ENCODE data around the gene MICAL2. TPM values are rescaled to one million over a fixed set of nuclear protein-coding genes. Genes with fewer than 3 reads are reported as not detected.

Gene MICAL2
- total and polyA plus RNA-seq, 2 of the 13 experiments (the other 11 are each of a cell fraction or from before 2014, with no cell fraction given), result 0.78 to 1.1 TPM

- no peak for TF ChIP-seq ZNF576 (CRISPR knock-in tag; IDR thresholded peaks at IDR 0.05)
- TF ChIP-seq ELF1 (CRISPR knock-in tag; IDR thresholded peaks at IDR 0.05), result no peak
- TF ChIP-seq SMAD9 (CRISPR knock-in tag; IDR thresholded peaks at IDR 0.05), result no peak
- no peak for TF ChIP-seq TFDP1 (CRISPR knock-in tag; IDR thresholded peaks at IDR 0.05; ENCODE audit: borderline replicate concordance)
- TF ChIP-seq IRF9 (CRISPR knock-in tag; IDR thresholded peaks at IDR 0.05; ENCODE audit: borderline replicate concordance), result no peak
- TF ChIP-seq TOE1 (CRISPR knock-in tag; IDR thresholded peaks at IDR 0.05), result no peak
Observed at GRCh38 chr11:12177739-12178338, 67.4 kb downstream of the MICAL2 start (continued).

- H3K9ac ChIP-seq (ENCODE audit: insufficient read depth, low read depth, low read length), result no peak overlapping the region
- intact Hi-C loops (cut with micrococcal nuclease; ENCODE audit: unreplicated experiment), result no loop called here
Observed at GRCh38 chr11:12179019-12179418, 68.6 kb downstream of the MICAL2 start.

More at GRCh38 chr11:12179019-12179418, 68.6 kb downstream of the MICAL2 start:
- no peak for TF ChIP-seq ZNF142 (CRISPR knock-in tag; IDR thresholded peaks at IDR 0.05)
- TF ChIP-seq ZNF709 (CRISPR knock-in tag; IDR thresholded peaks at IDR 0.05), result no peak
- TF ChIP-seq ZNF549 (CRISPR knock-in tag; IDR thresholded peaks at IDR 0.05), result no peak
- no peak for TF ChIP-seq ZNF557 (CRISPR knock-in tag; IDR thresholded peaks at IDR 0.05)
- TF ChIP-seq ZNF740 (CRISPR knock-in tag; IDR thresholded peaks at IDR 0.05), result no peak
- Histone ChIP-seq H4K20me1 (ENCODE audit: insufficient read depth, low read length) (no peaks in the 10 kb centered on the region), H3K9me3 (ENCODE audit: low read length) (no peaks in the 10 kb centered on the region), H3K4me2 (ENCODE audit: low read depth, low read length) (no peak overlapping the region), H3K36me3 (replicated peaks in 1 of 2; ENCODE audit: control insufficient read depth in 1 of 2, insufficient read depth in 2 of 2, low read length in 2 of 2) (no peaks in the 10 kb centered on the region), H3K27me3 (ENCODE audit: control insufficient read depth in 1 of 2, insufficient read depth in 2 of 2, low read length in 2 of 2) (no peaks in the 10 kb centered on the region), H3K79me2 (ENCODE audit: insufficient read depth, low read length) (no peaks in the 10 kb centered on the region), H3K27ac (ENCODE audit: extremely low read length, insufficient read depth, low read length) (no peak overlapping the region), H3K4me1 (ENCODE audit: insufficient read depth, low read length) (0 out of 2 replicates have a peak, but pooled peaks cover 7% of the 10 kb centered on the region), H3K4me3 (replicated peaks in 1 of 3; ENCODE audit: insufficient read depth in 1 of 3, low read depth in 2 of 3, low read length in 3 of 3) (no peak overlapping the region), H2AFZ (ENCODE audit: low read length) (no peak overlapping the region)
- ChIA-PET POLR2A (no interaction called here), CTCF (ENCODE audit: low intra/inter-chr PET ratio, low total read pairs) (no interaction called here)
- ATAC-seq, result no peak
- no peak for FAIRE-seq
- no TSS peak for BruUV-seq (replicated peaks)
- WGBS (ENCODE audit: low lambda C conversion rate), result 67% methylated on average over 5 of the region's 5 CpGs
- in situ Hi-C loops (cut with HindIII; ENCODE audit: extremely low pct_ligation_motif_present, low pct_unique_long_range_greater_than_20kb), result no loop called here
- no peak for DNase-seq (ENCODE audit: low spot score)
